Adrenal gland (tissue), 5 donors: ENCODE measurements around the gene NIPAL3.

Experiments used
- POLR2A ChIP-seq, 2 donors: fragments of 450-650 bp; IDR thresholded peaks; one replicate each; pipeline ENCODE4 v1.6.1; 2017; ENCODE audit warnings: antibody characterized with exemption in 2 of 2, mild to moderate bottlenecking in 2 of 2, moderate library complexity in 1 of 2
- TF ChIP-seq, protein P1 (sequence below), 6 experiments: fragments of 450-650 bp in 4 of 6; fragments of 200-600 bp in 2 of 6; sonication (generic) in 1 of 6; IDR thresholded peaks; 1 replicate in 5 of 6; 2 replicates in 1 of 6; pipeline versions ENCODE4 v1.5.1 to v1.8.0; 2016 to 2021; ENCODE audit warnings: antibody characterized with exemption in 6 of 6, mild to moderate bottlenecking in 2 of 6, moderate library complexity in 1 of 6
- donor health status: DM: no; HTN: no; CAD: no.

DNA sequence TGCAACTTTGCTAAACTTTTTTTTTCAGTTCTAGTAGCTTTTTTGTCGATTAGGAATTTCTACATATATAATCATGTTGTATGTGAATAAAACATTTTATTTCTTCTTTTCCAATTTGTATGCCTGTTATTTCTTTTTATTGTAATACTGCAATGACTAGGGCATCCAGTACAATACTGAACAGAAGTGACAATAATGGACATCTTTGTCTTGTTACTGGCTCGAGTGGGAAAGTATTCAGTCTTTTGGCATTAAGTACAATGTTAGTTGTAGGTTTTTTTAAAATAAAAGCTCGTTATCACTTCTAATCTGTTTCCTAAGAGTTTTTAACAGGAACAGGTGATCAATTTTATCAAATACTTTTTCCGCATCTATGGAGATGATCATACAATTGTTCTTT lies 11.8 kb upstream of the NIPAL3 start:
- TF ChIP-seq, protein P1, sequence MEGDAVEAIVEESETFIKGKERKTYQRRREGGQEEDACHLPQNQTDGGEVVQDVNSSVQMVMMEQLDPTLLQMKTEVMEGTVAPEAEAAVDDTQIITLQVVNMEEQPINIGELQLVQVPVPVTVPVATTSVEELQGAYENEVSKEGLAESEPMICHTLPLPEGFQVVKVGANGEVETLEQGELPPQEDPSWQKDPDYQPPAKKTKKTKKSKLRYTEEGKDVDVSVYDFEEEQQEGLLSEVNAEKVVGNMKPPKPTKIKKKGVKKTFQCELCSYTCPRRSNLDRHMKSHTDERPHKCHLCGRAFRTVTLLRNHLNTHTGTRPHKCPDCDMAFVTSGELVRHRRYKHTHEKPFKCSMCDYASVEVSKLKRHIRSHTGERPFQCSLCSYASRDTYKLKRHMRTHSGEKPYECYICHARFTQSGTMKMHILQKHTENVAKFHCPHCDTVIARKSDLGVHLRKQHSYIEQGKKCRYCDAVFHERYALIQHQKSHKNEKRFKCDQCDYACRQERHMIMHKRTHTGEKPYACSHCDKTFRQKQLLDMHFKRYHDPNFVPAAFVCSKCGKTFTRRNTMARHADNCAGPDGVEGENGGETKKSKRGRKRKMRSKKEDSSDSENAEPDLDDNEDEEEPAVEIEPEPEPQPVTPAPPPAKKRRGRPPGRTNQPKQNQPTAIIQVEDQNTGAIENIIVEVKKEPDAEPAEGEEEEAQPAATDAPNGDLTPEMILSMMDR (IDR thresholded peaks at IDR 0.05) = no peak
- TF ChIP-seq POLR2A (IDR thresholded peaks at IDR 0.05) = no peak
